SK-N-SH treated with all-trans-retinoic acid at 6 μM for 48 hours (cell line): ENCODE results near the gene DIP2B.

Experiments used
- BACH2 ChIP-seq: fragments of 250-450 bp; sonication (Bioruptor Pico); IDR thresholded peaks from 2 replicates; pipeline ENCODE4 v1.9.0; 2021; ENCODE audit warnings: mild to moderate bottlenecking, borderline replicate concordance
- OSR1 ChIP-seq: fragments of 250-450 bp; sonication (Bioruptor Pico); IDR thresholded peaks from 2 replicates; pipeline ENCODE4 v1.8.0; 2022; ENCODE audit warnings: moderate library complexity, mild to moderate bottlenecking, inconsistent platforms
- PATZ1 ChIP-seq: fragments of 250-450 bp; sonication (Bioruptor Pico); IDR thresholded peaks from 2 replicates; pipeline ENCODE4 v1.8.0; 2020; ENCODE audit warnings: mild to moderate bottlenecking, moderate library complexity, borderline replicate concordance

- TF ChIP-seq PATZ1: no peak
- no peak for TF ChIP-seq OSR1 (CRISPR knock-in tag)
- TF ChIP-seq BACH2: no peak
Observed at GRCh38 chr12:50571786-50572185, 67.0 kb downstream of the DIP2B start.
